Ishikawa (cell line): ENCODE measurements around the gene PEAK1.

Experiments
- CEBPB ChIP-seq: IDR thresholded peaks from 2 replicates; pipeline ENCODE4 v1.6.1; 2012
- CREB1 ChIP-seq: IDR thresholded peaks from 2 replicates; pipeline ENCODE4 v1.6.1; 2012; ENCODE audit warnings: low read depth
- EGR1 ChIP-seq: IDR thresholded peaks from 2 replicates; pipeline ENCODE4 v1.6.1; 2012
- EP300 ChIP-seq: IDR thresholded peaks from 2 replicates; pipeline ENCODE4 v1.6.1; 2012; ENCODE audit warnings: borderline replicate concordance
- FOXM1 ChIP-seq: IDR thresholded peaks from 2 replicates; pipeline ENCODE4 v1.6.1; 2012; ENCODE audit warnings: low read depth, borderline replicate concordance
- NFIC ChIP-seq: IDR thresholded peaks from 2 replicates; pipeline ENCODE4 v1.6.1; 2012
- RAD21 ChIP-seq: IDR thresholded peaks from 2 replicates; pipeline ENCODE4 v1.6.1; 2012; ENCODE audit warnings: low read depth
- REST ChIP-seq: IDR thresholded peaks from 2 replicates; pipeline ENCODE4 v1.6.1; 2012; ENCODE audit warnings: low read depth, mild to moderate bottlenecking
- TAF1 ChIP-seq: IDR thresholded peaks from 2 replicates; pipeline ENCODE4 v1.6.1; 2012; ENCODE audit warnings: low read depth, mild to moderate bottlenecking
- TCF12 ChIP-seq: IDR thresholded peaks from 2 replicates; pipeline ENCODE4 v1.6.1; 2012; ENCODE audit warnings: low read depth
- TEAD4 ChIP-seq: IDR thresholded peaks from 2 replicates; pipeline ENCODE4 v1.6.1; 2012
- YY1 ChIP-seq: IDR thresholded peaks from 2 replicates; pipeline ENCODE4 v1.6.1; 2012; ENCODE audit warnings: low read depth
- ZBTB7A ChIP-seq: IDR thresholded peaks from 2 replicates; pipeline ENCODE4 v1.6.1; 2012; ENCODE audit warnings: low read depth
- TF ChIP-seq, protein P1 (sequence below): IDR thresholded peaks from 2 replicates; pipeline ENCODE4 v1.6.1; 2012
- TF ChIP-seq, protein P2 (sequence below): IDR thresholded peaks from 2 replicates; pipeline ENCODE4 v1.6.1; 2012

The PEAK1 gene, protein sequence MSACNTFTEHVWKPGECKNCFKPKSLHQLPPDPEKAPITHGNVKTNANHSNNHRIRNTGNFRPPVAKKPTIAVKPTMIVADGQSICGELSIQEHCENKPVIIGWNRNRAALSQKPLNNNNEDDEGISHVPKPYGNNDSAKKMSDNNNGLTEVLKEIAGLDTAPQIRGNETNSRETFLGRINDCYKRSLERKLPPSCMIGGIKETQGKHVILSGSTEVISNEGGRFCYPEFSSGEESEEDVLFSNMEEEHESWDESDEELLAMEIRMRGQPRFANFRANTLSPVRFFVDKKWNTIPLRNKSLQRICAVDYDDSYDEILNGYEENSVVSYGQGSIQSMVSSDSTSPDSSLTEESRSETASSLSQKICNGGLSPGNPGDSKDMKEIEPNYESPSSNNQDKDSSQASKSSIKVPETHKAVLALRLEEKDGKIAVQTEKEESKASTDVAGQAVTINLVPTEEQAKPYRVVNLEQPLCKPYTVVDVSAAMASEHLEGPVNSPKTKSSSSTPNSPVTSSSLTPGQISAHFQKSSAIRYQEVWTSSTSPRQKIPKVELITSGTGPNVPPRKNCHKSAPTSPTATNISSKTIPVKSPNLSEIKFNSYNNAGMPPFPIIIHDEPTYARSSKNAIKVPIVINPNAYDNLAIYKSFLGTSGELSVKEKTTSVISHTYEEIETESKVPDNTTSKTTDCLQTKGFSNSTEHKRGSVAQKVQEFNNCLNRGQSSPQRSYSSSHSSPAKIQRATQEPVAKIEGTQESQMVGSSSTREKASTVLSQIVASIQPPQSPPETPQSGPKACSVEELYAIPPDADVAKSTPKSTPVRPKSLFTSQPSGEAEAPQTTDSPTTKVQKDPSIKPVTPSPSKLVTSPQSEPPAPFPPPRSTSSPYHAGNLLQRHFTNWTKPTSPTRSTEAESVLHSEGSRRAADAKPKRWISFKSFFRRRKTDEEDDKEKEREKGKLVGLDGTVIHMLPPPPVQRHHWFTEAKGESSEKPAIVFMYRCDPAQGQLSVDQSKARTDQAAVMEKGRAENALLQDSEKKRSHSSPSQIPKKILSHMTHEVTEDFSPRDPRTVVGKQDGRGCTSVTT (N-terminal part only)

DNA sequence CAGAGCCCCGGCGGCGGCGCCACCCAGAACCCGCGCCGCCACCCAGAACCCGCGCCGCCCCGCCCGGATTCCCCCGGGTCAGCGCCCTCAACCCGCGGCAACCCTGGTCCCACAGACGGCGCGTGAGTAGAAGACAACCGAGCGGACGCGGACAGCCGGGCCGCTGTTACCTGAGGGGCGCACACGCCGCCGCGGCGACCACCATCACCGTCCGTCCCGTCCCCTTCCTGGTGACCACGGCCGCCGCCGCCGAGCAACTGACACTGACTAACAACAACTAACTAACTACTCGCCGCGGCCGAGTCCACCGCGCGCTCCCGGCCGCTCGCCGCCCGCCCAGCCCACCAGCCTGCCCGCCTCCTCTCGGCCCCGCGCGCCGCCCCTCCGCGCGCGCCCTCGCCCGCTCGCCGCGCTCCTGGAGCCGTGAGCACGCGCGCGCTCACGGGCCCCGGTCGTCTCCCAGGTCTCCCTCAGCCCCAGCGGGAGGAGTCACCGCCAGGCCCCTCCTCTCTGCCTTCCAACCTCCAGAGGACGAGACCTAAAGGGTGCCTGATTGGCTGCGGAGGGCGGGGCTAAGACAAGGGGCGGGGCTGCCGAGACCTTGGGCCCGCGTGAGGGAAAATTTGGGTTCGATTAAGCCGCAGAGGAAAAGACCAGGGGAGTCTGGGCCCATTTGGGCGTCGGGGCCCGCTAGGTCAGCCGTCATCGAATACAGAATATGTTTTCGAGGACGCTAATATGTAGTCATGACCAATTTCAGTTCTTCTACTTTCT is at the start of gene PEAK1:
TSS of gene PEAK1 (minus strand) at position 269 of the 774 bp plus-strand sequence. CDS start 238,178 bp downstream, outside the sequence.
- peak; percentile 40; the same call in 1 of the 2 replicates for TF ChIP-seq TAF1
- no peak for TF ChIP-seq REST

DNA sequence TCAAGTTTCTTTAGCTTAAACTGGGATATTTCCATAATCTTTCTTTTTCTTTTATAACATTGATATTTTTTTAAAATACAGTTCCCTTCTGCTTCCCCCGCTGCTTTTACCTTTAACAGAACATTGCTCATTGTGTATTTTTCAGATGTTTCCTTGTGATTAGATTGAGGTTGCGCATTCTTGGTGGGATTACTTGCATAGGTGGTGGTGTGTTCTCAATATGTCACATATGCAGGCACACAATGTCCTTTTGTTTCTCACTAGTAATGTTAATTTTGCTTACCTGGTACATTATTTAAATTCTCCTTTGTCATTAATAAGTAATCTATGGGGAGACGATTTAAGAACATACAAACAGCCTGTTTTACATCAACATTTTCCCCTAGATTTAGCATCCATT is 49.0 kb upstream of the PEAK1 start:
- TF ChIP-seq EGR1 = no peak
- TF ChIP-seq FOXM1 = no peak
- no peak for TF ChIP-seq CREB1
- no peak for TF ChIP-seq YY1
- no peak for TF ChIP-seq EP300
- no peak for TF ChIP-seq REST
- TF ChIP-seq, protein P1, sequence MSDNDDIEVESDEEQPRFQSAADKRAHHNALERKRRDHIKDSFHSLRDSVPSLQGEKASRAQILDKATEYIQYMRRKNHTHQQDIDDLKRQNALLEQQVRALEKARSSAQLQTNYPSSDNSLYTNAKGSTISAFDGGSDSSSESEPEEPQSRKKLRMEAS = no peak
- TF ChIP-seq NFIC = no peak
- TF ChIP-seq TEAD4 = no peak
- TF ChIP-seq RAD21 = no peak
- no peak for TF ChIP-seq TCF12
- TF ChIP-seq CEBPB = no peak
- no peak for TF ChIP-seq ZBTB7A
- no peak for TF ChIP-seq TAF1
- TF ChIP-seq, protein P2, sequence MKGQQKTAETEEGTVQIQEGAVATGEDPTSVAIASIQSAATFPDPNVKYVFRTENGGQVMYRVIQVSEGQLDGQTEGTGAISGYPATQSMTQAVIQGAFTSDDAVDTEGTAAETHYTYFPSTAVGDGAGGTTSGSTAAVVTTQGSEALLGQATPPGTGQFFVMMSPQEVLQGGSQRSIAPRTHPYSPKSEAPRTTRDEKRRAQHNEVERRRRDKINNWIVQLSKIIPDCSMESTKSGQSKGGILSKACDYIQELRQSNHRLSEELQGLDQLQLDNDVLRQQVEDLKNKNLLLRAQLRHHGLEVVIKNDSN = no peak

DNA sequence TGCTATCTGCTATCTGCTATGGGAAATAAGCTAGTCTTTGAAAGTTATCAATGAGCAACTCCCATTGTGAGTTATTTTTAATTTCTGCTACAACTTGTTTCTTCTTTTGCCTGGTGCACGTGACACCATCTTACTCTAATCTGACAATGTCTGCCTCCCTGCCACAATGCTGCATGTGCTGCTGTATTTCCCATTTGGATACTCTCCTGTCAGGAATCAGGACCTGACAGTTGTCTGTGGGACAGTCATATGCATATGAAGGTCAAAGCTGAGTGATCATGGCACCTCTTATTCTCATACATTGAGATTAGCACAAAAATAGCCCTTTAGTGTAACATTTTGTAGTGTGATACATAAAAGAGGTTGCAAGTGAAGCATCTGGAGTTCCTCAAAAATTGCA is 46.6 kb upstream of the PEAK1 start:
- TF ChIP-seq TAF1 (no peak), FOXM1 (no peak), YY1 (no peak)

- no peak for TF ChIP-seq TAF1
- TF ChIP-seq, protein P2 = no peak
- TF ChIP-seq EP300 = no peak
Measured at GRCh38 chr15:77464129-77464865, 44.4 kb upstream of the PEAK1 start.

DNA sequence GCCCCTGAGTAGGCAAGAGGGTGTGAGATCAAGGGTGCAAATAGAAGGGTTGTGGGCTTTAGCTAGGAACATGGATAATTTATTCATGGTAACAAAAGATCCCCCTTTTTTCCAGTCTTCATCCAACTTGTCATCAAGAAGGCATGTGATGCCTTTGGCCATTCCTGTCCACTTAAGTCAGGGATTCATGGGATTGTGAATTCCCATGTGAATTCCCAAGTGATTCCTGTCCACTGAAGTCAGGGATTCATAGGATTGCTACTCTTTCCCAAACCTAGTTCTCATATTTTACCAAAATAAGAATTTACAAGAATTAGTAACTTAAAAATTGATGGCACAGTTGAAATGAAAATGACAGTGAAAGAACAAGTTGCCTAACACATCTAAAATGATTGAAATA is 41.6 kb upstream of the PEAK1 start:
- TF ChIP-seq TAF1 (no peak), NFIC (no peak), CREB1 (no peak), TCF12 (no peak), FOXM1 (no peak), YY1 (no peak), TEAD4 (no peak), ZBTB7A (no peak), EP300 (no peak), CEBPB (no peak)
